HG02840 (cell line): ENCODE measurements around the gene ALDH3A1.

Experiments
- ATAC-seq: cut with Tn5 transposase; IDR thresholded peaks from one replicate; pipeline ENCODE4 v1.9.1; 2021; ENCODE audit warnings: mild to moderate bottlenecking, moderate library complexity, moderate number of reproducible peaks; ENCODE audit not compliant: unreplicated experiment, low FRiP score

Gene ALDH3A1

DNA sequence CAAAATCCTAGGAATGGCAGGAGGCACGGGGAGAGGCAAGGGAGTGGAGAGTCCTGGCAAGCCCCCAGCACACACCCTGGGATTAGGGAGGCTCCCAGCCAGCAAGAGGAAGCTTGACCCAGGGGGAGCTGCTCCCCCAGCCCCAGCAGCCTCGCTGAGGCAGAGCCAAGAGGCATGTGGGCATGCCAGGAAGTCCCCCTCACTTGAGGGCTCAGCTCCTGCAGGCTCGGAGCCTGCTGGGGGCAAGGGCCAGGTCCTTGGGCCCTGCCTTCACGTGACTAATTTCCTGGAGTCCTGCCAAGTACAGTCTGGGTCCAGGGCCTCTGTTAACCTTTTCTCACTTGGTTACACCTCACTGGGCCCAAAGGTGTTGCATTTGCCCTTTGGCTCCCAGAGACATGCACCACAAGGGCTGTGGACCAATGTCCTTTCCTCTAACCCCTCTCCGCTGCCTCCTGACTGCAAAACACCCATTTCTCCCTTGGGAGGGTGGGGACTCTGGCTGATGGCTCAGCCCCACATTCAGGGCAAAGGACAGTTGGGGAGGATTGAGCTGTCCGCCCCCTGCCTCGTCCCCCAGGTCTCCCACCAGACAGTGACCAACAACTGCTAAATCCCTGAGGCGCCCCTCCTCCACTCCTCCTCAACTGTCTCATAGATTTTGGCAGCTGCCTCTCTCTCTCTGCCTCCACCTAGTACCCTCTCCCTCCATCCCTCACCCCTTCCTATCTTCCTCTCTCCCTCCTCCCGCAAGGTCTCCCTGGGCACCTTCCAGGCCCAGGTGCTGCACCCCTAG is 27.3 kb downstream of the ALDH3A1 start:
- ATAC-seq = no peak

DNA sequence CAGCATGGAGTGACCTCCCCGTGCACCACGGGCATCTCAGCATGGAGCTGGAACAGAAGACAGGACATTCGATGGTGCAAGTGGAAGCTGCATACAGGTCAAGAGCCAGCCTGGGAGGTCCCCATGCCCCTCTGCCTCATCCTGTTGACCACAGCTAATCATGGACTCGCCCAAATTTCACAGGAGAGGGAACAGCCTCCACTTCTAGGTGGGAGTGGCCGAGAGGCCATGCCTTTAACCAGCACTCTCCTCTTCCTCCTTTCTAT is 28.0 kb downstream of the ALDH3A1 start:
- no peak for ATAC-seq

DNA sequence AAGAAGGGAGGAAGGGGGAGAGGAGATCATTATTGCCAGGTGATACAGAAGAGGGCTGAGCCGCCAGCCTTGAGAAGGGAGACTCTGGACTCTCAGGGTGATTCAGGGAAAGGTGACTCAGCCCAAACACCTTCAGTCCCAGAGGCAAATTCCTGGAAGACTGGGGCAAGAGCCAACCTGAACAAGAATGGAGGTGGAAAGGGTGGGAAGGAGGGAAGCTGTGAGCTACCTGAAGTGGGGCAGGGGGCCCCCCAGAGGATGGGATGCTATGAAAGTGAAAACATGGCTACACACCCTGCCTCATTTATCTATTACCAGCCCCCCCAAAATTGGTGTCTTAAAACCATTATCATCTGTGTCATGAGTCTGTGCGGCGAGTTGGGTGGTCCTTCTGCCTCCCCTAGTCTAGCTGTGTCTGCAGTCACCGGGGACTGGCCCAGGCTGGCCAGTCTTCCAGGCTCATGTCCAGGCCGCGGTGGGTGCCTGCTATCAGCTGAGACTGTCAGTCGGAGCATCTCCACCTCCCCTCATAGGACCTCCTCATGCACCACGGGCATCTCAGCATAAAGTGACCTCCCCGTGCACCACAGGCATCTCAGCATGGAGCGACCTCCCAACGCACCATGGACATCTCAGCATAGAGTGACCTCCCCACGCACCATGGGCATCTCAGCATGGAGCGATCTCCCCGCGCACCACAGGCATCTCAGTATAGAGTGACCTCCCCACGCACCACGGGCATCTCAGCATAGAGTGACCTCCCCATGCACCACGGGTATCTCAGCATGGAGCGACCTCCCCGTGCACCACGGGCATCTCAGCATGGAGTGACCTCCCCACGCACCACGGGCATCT is 28.5 kb downstream of the ALDH3A1 start:
- no peak for ATAC-seq

DNA sequence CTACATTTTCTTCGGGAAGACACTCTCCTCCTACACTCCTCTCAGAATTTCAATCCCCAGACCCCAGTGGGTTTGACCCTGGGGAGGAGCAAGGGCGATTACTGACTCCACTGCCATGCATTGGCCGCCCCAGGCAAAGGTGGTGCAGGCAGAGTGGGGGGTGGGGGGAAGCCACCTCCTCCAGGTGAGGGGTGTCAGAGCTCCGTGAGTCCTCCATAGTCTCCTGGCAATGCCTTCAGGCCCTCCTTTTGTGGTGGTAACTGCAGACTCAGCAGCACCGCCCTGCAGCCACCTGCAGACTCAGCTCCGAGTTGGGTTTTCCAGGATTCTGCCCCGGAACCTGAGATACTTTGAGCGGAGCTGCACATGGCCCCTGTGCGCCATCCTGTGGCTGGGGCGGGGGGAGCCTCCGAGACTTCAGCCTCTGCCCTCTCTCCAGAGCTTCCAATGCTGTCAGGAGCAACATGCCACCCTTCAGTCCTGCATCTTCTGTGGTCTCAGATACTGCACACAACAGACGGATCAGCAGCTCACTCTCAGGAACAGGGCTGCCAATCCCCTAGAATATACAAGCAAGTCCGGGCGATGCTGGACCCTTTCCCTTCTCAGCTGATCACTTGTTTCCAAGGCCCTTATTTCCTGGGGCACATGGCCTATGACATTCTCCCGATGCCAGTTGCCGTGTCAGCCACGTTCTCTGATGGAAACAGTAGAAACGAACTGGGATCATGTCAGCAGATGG is 29.3 kb downstream of the ALDH3A1 start:
- ATAC-seq = no peak

DNA sequence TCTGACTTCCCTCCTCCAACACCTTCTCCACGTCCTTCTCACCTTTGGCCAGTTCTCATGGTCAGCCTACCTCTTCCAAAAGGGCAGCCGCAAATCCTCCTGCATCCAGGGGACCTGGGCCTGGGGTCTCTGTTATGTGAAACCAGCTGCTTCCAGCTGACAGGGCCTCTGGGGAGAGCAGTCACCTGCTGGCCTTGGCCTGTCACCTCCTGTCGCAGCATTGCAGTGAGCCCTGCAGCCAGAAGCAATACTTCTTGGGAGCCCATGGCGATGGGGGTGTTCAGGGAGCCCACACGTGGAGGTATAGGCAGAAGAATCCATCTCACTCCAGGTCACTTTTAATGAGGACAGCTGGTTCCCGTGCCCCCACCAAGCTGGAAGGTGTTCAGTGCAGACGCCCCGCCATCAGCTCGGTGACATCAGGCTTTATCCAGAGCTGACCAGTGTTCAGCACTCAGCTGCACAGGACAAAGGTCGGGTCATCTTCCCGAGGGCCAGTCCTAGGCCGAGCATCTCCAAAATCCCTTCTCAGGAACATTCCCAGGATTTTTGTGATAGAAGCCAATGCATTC is 30.0 kb downstream of the ALDH3A1 start:
- no peak for ATAC-seq

DNA sequence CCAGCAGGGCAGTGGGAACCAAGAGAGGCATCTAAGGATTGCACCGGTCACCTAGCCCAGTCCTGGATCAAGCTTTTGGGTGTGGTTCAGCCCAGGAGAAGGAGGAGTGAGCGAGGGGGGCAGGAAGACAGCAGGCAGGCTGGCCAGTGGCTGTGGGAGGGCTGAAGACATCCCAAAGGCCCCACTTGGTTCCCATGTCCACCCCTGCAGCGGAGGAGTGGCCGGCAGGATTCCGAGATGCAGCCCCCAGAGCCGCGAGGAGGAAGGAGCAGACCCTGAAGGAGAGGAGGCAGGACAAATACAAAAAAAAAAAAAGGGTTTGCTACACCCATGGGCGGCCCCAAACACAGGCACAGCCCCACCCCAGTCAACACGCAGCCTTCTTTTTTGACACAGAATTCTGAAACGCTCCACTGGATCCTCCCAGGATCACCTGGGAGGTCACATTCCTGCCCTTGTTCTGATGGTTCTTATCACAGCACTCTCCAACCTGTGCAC is 30.6 kb downstream of the ALDH3A1 start:
- no peak for ATAC-seq

DNA sequence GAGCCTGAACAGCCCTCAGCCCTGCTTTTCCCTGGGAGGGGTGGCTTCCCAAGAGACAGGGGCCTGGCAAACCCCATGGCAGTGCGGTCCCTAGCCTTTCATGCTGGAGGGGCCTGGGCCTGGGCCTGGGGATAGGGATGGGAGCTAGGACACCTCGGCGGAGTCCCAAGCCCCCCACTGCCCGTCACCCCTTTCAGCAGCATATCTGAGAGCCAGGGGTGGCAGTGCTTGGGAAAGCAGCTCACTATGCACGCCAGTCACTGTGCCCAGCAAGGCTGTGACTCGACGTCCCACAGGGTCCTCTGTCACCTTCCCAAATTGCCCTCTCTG is 31.1 kb downstream of the ALDH3A1 start:
- no peak for ATAC-seq

DNA sequence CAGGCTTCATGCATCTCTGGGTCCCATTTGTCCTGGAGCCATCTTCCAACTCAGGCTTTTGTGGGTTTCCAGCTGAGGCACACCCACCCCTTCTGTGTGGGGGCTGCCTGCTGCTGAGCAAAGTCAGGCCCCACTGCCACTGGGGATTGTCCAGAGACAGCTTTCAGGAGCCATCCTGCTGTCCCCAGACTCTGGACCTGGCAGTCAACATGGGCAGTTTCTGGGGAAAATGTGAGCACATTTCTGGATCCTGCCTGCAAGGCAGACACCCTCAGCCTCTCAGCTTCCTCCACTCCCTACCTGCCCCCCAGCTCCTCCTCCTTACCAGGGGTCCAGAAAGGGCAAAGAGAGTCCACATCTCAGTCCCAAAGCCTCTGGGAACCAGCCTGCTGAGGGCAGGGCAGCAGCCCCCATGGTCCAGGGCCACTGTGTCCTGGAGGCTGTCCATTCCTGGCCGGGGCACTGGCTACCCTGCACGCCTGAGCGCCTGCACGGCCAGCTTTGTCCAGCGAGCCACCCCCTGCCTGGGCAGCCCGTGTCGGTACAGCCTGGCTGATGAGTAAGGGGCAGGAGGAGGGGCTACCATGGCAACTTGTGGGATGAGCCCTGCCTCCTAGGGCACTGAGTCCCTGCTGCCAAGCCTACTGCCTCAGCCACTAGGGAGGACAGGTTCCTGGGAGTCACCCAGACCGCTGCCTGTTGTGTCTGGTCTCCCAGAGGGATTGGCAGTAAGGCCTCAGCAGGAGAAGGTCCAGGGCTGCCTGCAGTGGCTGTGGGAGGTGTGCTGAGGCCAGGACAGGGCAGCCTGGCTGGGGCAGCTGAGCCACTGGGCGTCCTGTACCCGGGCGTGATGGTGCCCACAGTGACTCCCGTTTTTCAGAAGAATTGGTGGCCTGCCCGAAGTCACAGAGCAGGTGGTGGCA is 31.7 kb downstream of the ALDH3A1 start, which contains the start of gene SLC47A2:
TSS of gene SLC47A2 (minus strand) at position 477 of the 923 bp plus-strand sequence. CDS start at position 448, 29 bp downstream.
- no peak for ATAC-seq

DNA sequence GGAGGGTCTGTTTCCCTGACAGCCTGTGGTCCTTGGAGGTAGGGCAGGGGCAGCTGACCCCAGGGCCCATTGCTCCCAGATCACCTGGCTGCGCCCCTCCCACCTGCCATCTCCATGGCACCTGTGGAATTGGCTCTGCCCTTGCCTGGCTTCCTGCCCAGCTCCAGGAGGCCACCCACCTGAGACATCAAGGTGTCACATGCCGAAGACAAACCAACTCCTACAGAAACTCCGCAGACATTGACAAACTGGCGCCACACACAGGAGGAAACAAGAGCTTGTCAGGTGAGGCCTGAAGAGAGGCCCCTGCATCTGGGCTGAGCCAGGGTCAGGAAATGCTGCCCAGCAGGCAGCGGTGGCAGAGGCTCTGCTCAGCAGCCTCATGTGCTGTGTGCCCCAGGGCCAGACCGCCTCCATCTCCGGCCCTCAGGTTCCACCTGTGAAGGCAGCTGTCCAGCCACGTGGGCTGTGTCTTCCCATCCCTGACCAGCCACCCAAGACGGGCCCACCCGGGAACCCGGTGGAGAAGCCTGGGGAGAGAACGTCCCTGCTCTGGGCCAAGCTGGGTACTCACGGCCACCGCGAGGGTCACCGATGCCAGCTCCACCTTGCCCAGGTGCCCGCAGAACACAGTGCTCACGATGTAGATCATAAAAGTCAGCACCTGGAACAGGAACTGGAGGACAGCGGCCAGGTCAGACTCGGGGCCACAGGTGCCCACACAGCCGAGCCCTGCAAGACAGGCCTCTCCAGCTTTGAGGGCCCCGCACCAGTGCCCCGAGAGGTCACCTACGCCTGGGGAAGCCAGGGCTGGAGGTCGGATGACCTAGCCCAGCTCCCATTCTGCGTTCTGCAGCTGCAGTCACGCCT is 33.3 kb downstream of the ALDH3A1 start:
- ATAC-seq = no peak

DNA sequence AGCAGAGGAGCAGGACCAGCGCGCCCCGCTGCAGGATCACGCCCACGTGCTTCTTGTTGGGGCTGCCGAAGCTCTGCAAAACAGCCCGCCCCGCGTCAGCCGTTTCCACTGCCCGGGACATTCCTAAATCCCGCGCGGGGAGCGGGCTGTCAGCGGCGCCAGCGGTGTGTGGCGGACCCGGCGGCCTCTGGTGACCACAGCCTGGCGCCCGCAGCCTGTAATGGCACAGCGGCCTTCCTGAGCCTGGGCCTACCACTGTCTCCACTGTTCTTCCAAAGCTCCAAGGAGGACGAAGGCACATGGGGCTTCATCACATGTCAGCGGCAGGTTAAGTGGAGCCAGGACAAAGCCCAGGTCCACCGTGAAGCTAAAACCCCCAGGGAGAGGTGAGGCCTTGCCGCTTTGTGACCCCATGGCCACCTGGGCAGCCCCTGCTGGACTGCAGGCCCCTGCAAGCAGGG is 34.2 kb downstream of the ALDH3A1 start:
- ATAC-seq = no peak

DNA sequence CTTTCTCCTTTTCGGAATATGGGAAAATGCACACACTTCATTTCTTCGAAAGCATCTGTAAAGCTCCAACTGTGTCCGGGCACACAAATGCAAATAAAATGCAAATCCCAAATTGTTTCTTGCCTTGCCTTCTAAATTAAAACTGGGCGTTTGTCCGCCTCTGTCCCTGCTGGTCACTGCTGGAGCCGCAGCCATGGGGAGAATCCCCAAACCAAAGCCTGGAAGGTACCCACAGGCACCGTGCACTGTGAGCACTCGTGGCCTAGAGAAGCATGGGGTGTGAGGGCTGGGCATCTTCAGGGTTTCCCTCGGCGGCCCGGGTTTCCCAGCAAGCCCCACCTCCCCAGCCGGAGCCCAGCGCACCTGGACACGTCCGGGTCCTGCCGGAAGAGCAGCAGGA is 34.6 kb downstream of the ALDH3A1 start:
- ATAC-seq = no peak

DNA sequence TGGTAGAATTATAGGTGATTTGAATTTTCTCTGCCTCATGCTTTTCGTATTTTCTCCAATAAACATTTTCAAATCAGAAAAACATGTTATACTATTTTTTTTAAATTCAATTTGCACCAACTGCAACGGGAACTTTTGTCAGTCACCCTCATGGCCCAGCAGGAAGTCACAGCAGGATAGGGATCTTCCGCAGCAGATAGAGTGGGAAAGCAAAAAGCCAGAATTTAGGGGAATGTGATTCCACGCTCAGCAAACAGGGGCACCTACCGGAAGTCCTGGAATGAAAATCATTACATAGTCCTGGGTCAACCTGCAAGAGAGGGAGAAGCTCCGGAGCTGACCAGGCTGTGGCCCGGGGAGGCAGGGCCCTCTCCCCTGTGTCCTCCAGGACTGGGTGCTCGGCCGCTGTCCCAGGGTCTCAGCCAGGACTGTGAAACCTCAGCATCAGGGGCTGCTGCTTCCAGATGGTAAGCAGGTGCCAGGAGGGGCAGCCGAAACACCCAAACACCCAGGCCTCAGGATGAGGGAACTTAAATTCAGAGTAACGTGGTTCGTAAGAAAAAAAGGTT is 35.6 kb downstream of the ALDH3A1 start:
- no peak for ATAC-seq

DNA sequence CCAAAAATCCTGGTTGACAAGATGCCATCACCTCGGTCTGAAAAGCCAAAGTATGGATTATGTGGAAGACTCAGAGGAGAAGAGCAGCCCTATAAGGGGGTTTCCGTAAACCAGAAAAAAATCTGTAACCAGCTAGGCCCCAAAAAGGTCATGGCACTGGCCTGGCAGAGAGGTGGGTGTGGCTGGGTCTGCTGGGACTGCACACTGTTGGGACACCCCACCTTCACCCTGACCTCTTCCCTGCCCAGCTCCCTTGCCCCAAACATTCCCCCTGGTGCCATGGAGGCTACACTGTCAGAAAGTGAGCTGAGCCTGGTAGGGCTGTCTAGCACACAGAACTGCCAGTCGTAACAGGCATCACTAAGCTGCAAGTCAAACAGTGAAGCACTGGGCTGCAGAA is 38.3 kb downstream of the ALDH3A1 start:
- no peak for ATAC-seq

DNA sequence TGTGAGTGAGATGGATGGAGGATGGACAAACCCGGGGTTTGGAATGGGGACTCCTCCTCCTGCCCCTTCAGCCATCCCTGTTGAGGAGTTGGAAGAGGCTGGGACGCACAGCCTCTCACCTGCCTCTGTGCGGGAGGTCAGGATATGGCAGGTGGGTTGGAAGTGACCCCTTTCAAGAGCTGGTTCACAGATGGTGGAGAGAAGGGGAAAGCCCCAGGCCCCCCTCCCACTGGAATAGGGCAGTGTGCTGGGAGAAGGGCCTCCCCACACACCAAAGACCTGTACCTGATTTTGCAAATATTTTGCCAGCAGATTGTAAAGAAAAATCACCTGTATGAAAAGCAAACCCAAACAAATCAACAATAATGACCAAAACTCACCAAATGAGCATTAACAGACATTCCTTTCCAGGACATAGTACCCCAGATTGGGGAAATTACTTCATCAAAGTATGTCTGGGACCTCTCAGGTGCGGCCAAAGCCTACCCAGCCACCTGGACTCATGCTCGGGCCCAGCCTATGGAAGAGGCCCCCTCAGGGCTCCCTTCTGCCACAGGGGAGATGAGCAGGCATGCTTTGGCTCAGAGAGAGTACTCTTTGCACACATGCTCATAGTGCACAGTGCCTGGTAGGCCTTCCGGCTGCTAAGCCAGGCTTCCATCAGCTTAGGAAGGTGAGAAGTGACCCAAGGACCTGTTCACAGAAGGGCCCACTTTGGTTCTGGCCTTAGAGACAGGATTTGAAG is 39.5 kb downstream of the ALDH3A1 start:
- no peak for ATAC-seq

DNA sequence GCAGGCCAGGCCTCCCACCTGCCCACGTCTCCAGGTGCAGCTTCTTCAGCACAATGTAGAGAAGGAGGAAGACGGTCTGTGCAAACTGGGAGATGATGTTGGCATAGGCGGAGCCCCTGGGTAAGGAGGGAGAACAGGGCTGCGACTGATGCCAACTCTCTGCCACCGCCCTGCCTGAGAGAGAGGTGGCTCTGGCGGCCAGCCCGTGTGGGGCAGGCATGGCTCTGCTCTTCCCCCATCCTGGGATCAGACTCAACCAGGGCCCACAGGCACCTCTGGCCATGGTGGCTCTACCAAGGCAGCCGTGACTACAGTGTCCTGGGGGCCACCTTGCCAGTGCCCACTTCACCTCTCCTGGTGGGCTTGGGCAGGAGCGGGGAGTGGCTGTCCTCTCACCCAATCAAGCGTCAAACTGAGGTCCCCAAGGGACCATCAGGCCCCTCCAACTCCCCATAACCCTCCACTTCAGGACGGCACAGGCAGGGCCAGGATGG is 40.3 kb downstream of the ALDH3A1 start:
- ATAC-seq = no peak

DNA sequence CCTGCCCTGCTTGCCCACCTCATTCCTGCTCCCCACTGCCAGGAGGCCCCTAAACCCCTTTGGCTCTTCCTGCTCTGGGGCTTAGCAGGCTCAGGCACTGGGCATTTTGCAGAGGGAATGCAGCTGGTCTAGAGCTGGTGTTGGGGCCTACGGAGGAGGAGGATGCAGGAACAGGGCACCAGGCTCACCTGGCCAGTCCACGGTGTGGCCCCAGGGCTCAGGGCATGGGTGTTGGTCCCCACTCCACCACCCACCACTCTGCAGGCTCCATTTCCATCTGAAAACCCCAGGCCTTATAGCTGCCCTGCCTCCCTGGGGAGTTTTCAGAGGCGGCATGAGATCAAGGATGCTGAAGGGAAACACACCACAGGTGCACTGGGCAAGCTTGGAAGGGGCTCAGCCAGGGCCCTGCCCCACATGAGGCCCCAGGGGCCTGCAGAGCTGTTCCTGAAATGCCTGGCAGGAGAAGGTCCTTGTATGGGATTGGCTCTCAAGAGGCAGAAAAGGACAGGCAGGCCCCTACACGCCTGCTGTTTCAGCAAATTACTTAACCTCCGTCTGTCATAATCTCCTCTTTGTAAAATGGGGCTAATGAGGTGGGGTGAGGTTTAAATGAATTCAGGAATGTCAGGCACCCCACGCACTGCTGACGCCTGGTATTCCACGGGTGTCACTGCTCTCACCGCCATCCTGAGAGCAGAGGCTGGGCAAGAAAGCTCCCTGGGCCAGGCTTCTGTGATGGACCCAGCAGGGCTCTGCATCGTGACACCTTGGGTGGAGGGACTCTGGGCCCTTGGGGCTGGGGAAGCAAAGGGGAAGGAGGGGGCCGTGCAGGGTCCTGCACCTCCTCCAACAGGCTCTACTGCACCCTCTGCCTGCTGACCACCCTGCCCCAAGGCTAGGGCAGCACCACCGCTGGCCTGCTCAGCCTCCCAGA is 41.0 kb downstream of the ALDH3A1 start:
- ATAC-seq = no peak
